ENCODE data around the gene MFF. TPM values are rescaled to one million over a fixed set of nuclear protein-coding genes. Genes with fewer than 3 reads are reported as not detected.

Gene MFF
- total and polyA plus RNA-seq, 2 of the 8 experiments (the other 6 are each of a cell fraction or from before 2014, with no cell fraction given): 36.2 to 86.8 TPM

DNA sequence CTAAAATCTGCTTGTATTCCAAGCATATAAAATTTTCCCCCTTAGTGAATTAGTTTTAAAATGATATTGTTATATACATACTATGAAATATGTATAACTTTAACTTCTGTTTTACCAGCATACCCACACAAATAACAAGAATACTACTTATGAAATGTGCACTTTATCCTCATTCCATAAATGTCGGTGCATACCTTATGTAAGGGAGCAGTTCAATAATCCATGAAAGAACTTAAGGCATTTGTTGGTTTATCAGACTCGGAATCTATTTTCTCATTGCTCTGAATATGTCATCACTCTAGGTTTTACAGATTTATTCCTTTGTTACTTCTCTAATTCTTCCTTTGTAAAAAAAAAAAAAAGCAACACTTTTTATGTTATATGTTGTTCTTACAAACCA, 12.5 kb upstream of the MFF start:
- no peaks in the 10 kb centered on the region for H3K27me3 ChIP-seq (replicated peaks in 1 of 4; ENCODE audit: control insufficient read depth in 3 of 4, extremely low read depth in 1 of 4, insufficient read depth in 3 of 4, low read length in 3 of 4)
- H3K23ac ChIP-seq (ENCODE audit: insufficient read length): no peak overlapping the region
- no peak overlapping the region for H3K4ac ChIP-seq (replicated peaks; ENCODE audit: insufficient read length, low read depth, low read length)
- no peaks in the 10 kb centered on the region for H3K4me1 ChIP-seq (replicated peaks in 1 of 4; ENCODE audit: control insufficient read depth in 3 of 4, insufficient read depth in 4 of 4, low read length in 3 of 4)
- H4K20me1 ChIP-seq (replicated peaks in 1 of 2; ENCODE audit: control insufficient read depth in 1 of 2, insufficient read depth in 2 of 2, low read length in 2 of 2): no peaks in the 10 kb centered on the region
- no peak overlapping the region for H2BK20ac ChIP-seq (ENCODE audit: low read length)
- no peak overlapping the region for H3K4me2 ChIP-seq (ENCODE audit: insufficient read depth in 1 of 2, low read depth in 2 of 2, low read length in 2 of 2)
- no peak overlapping the region for H3K4me3 ChIP-seq (ENCODE audit: extremely low read depth in 1 of 4, insufficient read depth in 2 of 4, low read depth in 3 of 4, low read length in 4 of 4)
- H3K14ac ChIP-seq (ENCODE audit: insufficient read length): no peak overlapping the region
- no peak overlapping the region for H4K5ac ChIP-seq (ENCODE audit: insufficient read length, low read depth, low read length)
- no peaks in the 10 kb centered on the region for H3K79me2 ChIP-seq (ENCODE audit: control insufficient read depth in 1 of 2, insufficient read depth in 2 of 2, low read length in 2 of 2)
- no peak overlapping the region for H2BK5ac ChIP-seq (ENCODE audit: low read depth, low read length)
- FAIRE-seq: no peak
- no peak overlapping the region for H3K9ac ChIP-seq (replicated peaks in 1 of 4; ENCODE audit: extremely low read depth in 1 of 4, low read depth in 3 of 4, low read length in 3 of 4)
- WGBS, 2 experiments (ENCODE audit: extremely low coverage in 1 of 2, insufficient coverage in 1 of 2, insufficient read length in 1 of 2, insufficient replicate concordance in 2 of 2, low coverage in 1 of 2, low lambda C conversion rate in 2 of 2, missing lambda C conversion rate in 1 of 2): 42% methylated on average over 2 of the region's 2 CpGs; no CpG with 5 or more reads in 1 of the 2 experiments
- H4K8ac ChIP-seq (ENCODE audit: extremely low read depth, insufficient read depth, low read length): no peak overlapping the region
- H3K27ac ChIP-seq (ENCODE audit: low read depth, low read length): no peak overlapping the region
- no peak overlapping the region for H3K18ac ChIP-seq (ENCODE audit: extremely low read depth, low read length)
- POLR2A ChIA-PET (ENCODE audit: partially characterized antibody): no interaction called here
- H4K91ac ChIP-seq (replicated peaks; ENCODE audit: insufficient read length, low read length): no peak overlapping the region
- CTCF ChIA-PET (ENCODE audit: partially characterized antibody): interaction anchor here (1.1 kb wide), 1 partner anchor 74 kb away, joined by 3 read pairs; no protein-coding TSS in a partner anchor
- no peaks in the 10 kb centered on the region for H3K36me3 ChIP-seq (ENCODE audit: control insufficient read depth in 2 of 4, insufficient read depth in 4 of 4, low read length in 3 of 4)
- no peaks in the 10 kb centered on the region for H3K9me3 ChIP-seq (ENCODE audit: insufficient read depth in 2 of 2, low read depth in 1 of 2, low read length in 1 of 2)
- no peak for DNase-seq (ENCODE audit: low read depth in 1 of 2, low spot score in 2 of 2)
- no peak overlapping the region for H3K56ac ChIP-seq (replicated peaks; ENCODE audit: insufficient read length, low read depth, low read length)
- H2BK120ac ChIP-seq (replicated peaks; ENCODE audit: low read depth, low read length): no peak overlapping the region
- H2AK5ac ChIP-seq (ENCODE audit: low read depth, low read length): no peak overlapping the region
- no peaks in the 10 kb centered on the region for H3K23me2 ChIP-seq (ENCODE audit: low read depth, low read length)
- no peak overlapping the region for H2BK12ac ChIP-seq (ENCODE audit: low read depth, low read length)
- H2AFZ ChIP-seq (ENCODE audit: low read length): no peak overlapping the region
- no peak overlapping the region for H2BK15ac ChIP-seq (ENCODE audit: low read length)
- no peaks in the 10 kb centered on the region for H3K79me1 ChIP-seq (ENCODE audit: low read depth, low read length)
- TF ChIP-seq SP4 (IDR thresholded peaks at IDR 0.05; ENCODE audit: low read length) (no peak), CBX8 (IDR thresholded peaks at IDR 0.05; ENCODE audit: borderline replicate concordance, low read depth, low read length) (no peak), HDAC2 (IDR thresholded peaks at IDR 0.05; ENCODE audit: borderline replicate concordance in 1 of 2, low read depth in 2 of 2, low read length in 2 of 2) (no peak), EP300 (IDR thresholded peaks at IDR 0.05; ENCODE audit: borderline replicate concordance in 1 of 2, low read depth in 2 of 2, low read length in 2 of 2) (no peak), EZH2 (IDR thresholded peaks at IDR 0.05; ENCODE audit: low read depth, low read length, severe bottlenecking) (no peak), HDAC6 (IDR thresholded peaks at IDR 0.05; ENCODE audit: low read depth, low read length) (no peak), KDM5A (IDR thresholded peaks at IDR 0.05; ENCODE audit: low read length) (no peak), GTF2F1 (IDR thresholded peaks at IDR 0.05; ENCODE audit: borderline replicate concordance, low read depth, low read length) (no peak), JUND (IDR thresholded peaks at IDR 0.05; ENCODE audit: low read length) (no peak), TAF7 (optimal IDR thresholded peaks at IDR 0.05; ENCODE audit: borderline replicate concordance, low read depth, low read length) (no peak)
- TF ChIP-seq, protein P1, sequence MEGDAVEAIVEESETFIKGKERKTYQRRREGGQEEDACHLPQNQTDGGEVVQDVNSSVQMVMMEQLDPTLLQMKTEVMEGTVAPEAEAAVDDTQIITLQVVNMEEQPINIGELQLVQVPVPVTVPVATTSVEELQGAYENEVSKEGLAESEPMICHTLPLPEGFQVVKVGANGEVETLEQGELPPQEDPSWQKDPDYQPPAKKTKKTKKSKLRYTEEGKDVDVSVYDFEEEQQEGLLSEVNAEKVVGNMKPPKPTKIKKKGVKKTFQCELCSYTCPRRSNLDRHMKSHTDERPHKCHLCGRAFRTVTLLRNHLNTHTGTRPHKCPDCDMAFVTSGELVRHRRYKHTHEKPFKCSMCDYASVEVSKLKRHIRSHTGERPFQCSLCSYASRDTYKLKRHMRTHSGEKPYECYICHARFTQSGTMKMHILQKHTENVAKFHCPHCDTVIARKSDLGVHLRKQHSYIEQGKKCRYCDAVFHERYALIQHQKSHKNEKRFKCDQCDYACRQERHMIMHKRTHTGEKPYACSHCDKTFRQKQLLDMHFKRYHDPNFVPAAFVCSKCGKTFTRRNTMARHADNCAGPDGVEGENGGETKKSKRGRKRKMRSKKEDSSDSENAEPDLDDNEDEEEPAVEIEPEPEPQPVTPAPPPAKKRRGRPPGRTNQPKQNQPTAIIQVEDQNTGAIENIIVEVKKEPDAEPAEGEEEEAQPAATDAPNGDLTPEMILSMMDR (IDR thresholded peaks at IDR 0.05; ENCODE audit: control extremely low read depth in 1 of 3, insufficient read depth in 1 of 3, low read depth in 1 of 3, low read length in 3 of 3): no peak

Measured in H1 (cell line).